ENCODE data around the gene ZNF831. TPM values are rescaled to one million over a fixed set of nuclear protein-coding genes. Genes with fewer than 3 reads are reported as not detected.

Gene ZNF831
- total RNA-seq, 4 donors from 2014 or later, result 0.05 to 0.07 TPM; not detected in 2

- in situ Hi-C loops (cut with MboI; ENCODE audit: low sequenced_read_pairs in 4 of 4), result no loop called here
- peak within 1 kb of the TSS in 1 of 4 donors; percentile 14 for H3K4me3 ChIP-seq
- intact Hi-C loops (cut with DNase I; ENCODE audit: low total_unique reads), result no loop called here
- peaks cover 9 to 29% (median 27%) of the 10 kb centered on the region in 3 donors for H3K27me3 ChIP-seq
- H3K36me3 ChIP-seq, result no peaks in the 10 kb centered on the region
- ATAC-seq (no peak), DNase-seq (no peak)
- TF ChIP-seq POLR2A (IDR thresholded peaks at IDR 0.05), result no peak
- TF ChIP-seq CTCF (IDR thresholded peaks at IDR 0.05 in 4 of 5, conservative IDR thresholded peaks at IDR 0.05 in 1 of 5), result no peak
- no peaks in the 10 kb centered on the region for H3K9me3 ChIP-seq
- H3K4me1 ChIP-seq, result no peaks in the 10 kb centered on the region
- H3K27ac ChIP-seq, result no peak within 1 kb of the TSS
Observed at GRCh38 chr20:59300333-59301081, 136.9 kb downstream of the ZNF831 start, which contains the start of gene EDN3. Gene EDN3 (plus strand): TSS chr20:59300611. CDS start chr20:59300813, 202 bp downstream.

GRCh38 chr20:59301343-59302007 is 137.9 kb downstream of the ZNF831 start:
- H3K9me3 ChIP-seq, result no peaks in the 10 kb centered on the region
- intact Hi-C loops (cut with DNase I; ENCODE audit: low total_unique reads) (no loop called here), in situ Hi-C loops (cut with MboI; ENCODE audit: low sequenced_read_pairs in 4 of 4) (no loop called here)
- DNase-seq (no peak), ATAC-seq (no peak)
- no peak overlapping the region for H3K4me3 ChIP-seq
- no peaks in the 10 kb centered on the region for H3K36me3 ChIP-seq
- TF ChIP-seq POLR2A (IDR thresholded peaks at IDR 0.05), result no peak
- TF ChIP-seq CTCF (IDR thresholded peaks at IDR 0.05 in 4 of 5, conservative IDR thresholded peaks at IDR 0.05 in 1 of 5), result no peak
- H3K27me3 ChIP-seq, result peaks cover 9 to 29% (median 27%) of the 10 kb centered on the region in 3 donors
- no peak overlapping the region for H3K27ac ChIP-seq
- H3K4me1 ChIP-seq, result no peaks in the 10 kb centered on the region

GRCh38 chr20:59305908-59306655 is 142.5 kb downstream of the ZNF831 start:
- Histone ChIP-seq H3K4me1 (no peaks in the 10 kb centered on the region), H3K9me3 (no peaks in the 10 kb centered on the region), H3K36me3 (no peaks in the 10 kb centered on the region), H3K27me3 (peaks cover 0 to 6% (median 4%) of the 10 kb centered on the region in 3 donors), H3K4me3 (no peak overlapping the region), H3K27ac (no peak overlapping the region)
- in situ Hi-C loops (cut with MboI; ENCODE audit: low sequenced_read_pairs in 4 of 4), result no loop called here
- DNase-seq (no peak), ATAC-seq (no peak)
- no peak for TF ChIP-seq CTCF (IDR thresholded peaks at IDR 0.05 in 4 of 5, conservative IDR thresholded peaks at IDR 0.05 in 1 of 5)
- no peak for TF ChIP-seq POLR2A (IDR thresholded peaks at IDR 0.05)
- intact Hi-C loops (cut with DNase I; ENCODE audit: low total_unique reads), result no loop called here

GRCh38 chr20:59307270-59307669 is 143.6 kb downstream of the ZNF831 start:
- Histone ChIP-seq H3K9me3 (no peaks in the 10 kb centered on the region), H3K27me3 (peaks cover 0 to 4% (median 0%) of the 10 kb centered on the region in 3 donors), H3K4me3 (no peak overlapping the region), H3K4me1 (no peaks in the 10 kb centered on the region), H3K27ac (no peak overlapping the region), H3K36me3 (no peaks in the 10 kb centered on the region)
- in situ Hi-C loops (cut with MboI; ENCODE audit: low sequenced_read_pairs in 4 of 4), result no loop called here
- TF ChIP-seq CTCF (IDR thresholded peaks at IDR 0.05 in 4 of 5, conservative IDR thresholded peaks at IDR 0.05 in 1 of 5) (no peak), POLR2A (IDR thresholded peaks at IDR 0.05) (no peak)
- intact Hi-C loops (cut with DNase I; ENCODE audit: low total_unique reads), result no loop called here
- DNase-seq, result no peak
- no peak for ATAC-seq

Other genes starting within 250 kb of the ZNF831 start
- gene NELFCD, start 182.6 kb upstream of the ZNF831 start, total RNA-seq, result 10 to 100 TPM; 37.8 to 44.3 (median 40.9) TPM
- gene CTSZ, start 156.6 kb upstream of the ZNF831 start, total RNA-seq, result 10 to 100 TPM; 25.2 to 58.7 (median 51.9) TPM
- gene TUBB1, start 144.4 kb upstream of the ZNF831 start, total RNA-seq, result under 1 TPM in 1 of 4 donors, not detected in 3; 0.07 TPM
- gene ATP5F1E, start 131.5 kb upstream of the ZNF831 start, total RNA-seq, result 10 to 100 TPM; 27.1 to 38.2 (median 33.7) TPM
- gene PRELID3B, start 121.0 kb upstream of the ZNF831 start, total RNA-seq, result 10 to 100 TPM; 31.6 to 41.3 (median 35.1) TPM
- gene EDN3, start 136.8 kb downstream of the ZNF831 start, total RNA-seq, result 1 to 10 TPM in 1 of 4 donors, under 1 TPM in 2, not detected in 1; 0.16 to 1.0 (median 0.66) TPM